ENCODE results near the gene FAM177B. TPM values are rescaled to one million over a fixed set of nuclear protein-coding genes. Genes with fewer than 3 reads are reported as not detected.
A peak's percentile ranks its signal among the peaks of the same experiment; 100 is the strongest.

The FAM177B gene
- polyA plus RNA-seq, 10 donors: 0.12 to 0.62 (median 0.25) TPM; not detected in 2

DNA sequence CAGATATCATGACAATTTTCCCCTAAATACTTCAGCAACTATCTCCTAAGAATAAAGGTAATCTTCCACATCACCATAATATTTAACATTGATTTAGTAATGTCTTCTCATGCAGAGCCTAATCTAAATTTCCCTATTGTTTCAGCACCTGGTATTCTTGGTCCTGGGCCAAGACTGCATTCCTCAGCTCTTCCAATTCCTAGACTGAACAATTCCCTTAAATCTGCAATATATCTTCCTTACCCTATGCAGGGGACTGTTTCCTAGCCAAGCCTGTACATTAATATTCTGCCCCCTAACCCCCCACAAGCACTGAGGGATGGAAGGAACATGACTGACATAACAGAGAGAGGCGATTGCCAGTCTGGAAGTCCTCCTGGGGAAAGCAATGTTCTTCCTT lies 49.1 kb downstream of the FAM177B start:
- DNase-seq: peak; percentile 47 to 88 (median 77)

GRCh38 chr1:222787729-222788128 lies 50.7 kb downstream of the FAM177B start:
- peak; percentile 27 to 73 (median 54) for DNase-seq

GRCh38 chr1:222788402-222789156 lies 51.6 kb downstream of the FAM177B start:
- no peak for DNase-seq

- no peak for DNase-seq
These were observed 53.1 kb downstream of the FAM177B start for GRCh38 chr1:222790115-222790514.

DNA sequence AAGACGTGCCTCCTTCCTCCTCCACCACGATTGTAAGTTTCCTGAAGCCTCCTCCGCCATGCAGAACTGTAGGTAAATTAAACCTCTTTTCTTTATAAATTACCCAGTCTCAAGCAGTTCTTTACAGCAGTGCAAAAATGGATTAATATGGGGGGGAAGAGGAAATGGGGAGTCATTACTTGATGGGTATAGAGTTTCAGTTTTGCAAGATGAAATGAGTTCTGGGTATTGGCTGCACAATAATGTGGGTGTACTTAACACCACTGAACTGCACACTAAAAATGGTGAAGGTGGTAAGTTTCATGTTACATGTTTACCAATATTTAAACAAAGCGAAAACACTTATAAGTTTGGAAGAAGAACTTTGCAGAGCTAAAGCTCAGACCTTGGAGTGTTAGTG lies 53.5 kb downstream of the FAM177B start:
- DNase-seq: no peak

- no peak for DNase-seq
These were observed 54.2 kb downstream of the FAM177B start for GRCh38 chr1:222791006-222791710.

DNA sequence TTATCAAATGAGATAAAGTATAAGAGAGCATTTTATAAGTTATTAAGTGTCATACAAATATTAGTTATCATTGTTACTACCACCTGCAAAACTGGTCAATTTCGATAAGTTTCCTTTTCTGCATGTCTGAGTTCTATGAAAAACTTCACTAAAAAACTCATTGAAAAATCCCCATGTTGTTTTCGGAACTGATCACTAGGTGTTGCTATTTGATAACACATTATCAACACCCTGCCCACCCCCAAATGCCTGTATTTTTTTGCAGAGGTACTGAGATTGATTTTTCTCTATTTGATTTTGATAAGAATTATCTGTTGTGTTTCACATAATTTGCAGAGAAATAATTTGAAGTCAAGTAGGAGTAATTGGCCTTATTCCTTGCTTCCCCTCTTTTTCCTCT lies 55.7 kb downstream of the FAM177B start:
- DNase-seq: peak in 1 of 3 donors; percentile 56

DNA sequence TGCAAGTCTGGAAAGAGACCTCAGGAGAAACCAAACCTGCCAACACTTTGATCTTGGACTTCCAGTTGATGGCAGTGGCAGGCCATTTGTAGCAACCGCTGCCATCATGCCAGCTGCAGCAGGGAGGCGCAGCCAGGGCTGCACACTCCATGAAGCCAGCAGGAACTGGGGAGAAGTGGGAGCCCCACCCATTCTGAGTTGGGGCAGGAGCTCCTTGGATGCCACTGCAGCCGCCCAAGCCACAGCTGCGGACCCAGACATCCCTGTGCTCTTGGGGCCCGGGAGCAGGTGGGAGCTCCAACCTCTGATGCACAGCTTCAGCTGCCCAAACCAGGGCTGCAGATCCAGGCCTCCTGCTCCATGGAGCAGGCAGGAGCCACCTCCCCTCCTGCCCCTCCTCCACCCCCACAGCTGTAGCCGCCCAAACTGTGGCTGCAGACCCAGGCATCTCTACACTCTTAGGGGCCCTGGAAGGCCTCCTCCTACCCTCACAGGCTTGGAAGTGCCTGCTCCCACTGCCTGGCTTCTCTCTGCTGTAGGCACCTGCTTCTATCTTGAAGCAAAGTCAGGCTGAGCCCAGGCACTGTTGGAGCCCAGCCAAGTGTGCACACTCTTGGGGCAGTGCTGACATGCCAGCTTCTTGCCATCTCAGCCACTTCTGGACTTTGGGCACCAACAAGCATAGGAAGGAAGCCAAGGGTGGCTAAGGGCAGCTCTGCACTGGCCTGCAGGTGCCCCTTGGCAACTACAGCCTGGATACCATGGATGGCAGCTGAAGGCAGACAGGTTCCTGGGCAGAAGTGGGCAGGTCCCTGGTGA lies 57.9 kb downstream of the FAM177B start:
- DNase-seq: no peak

DNA sequence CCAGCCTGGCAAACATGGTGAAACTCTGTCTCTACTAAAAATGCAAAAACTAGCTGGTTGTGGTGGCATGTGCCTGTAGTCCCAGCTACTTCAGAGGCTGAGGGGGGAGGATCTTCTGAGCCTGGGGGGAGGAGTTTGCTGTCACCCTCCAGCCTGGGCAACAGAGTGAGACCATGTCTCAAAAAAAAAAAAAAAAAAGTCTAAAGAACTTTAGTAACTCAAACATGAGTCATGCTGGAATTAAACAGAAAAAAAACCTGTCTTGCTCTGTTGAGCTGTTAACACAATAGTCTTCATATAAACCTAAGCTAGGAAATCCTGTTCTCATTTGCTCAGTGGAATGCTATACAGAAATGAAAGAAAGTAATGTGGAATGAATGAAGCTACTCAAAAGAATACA lies 61.1 kb downstream of the FAM177B start:
- no peak for DNase-seq

DNA sequence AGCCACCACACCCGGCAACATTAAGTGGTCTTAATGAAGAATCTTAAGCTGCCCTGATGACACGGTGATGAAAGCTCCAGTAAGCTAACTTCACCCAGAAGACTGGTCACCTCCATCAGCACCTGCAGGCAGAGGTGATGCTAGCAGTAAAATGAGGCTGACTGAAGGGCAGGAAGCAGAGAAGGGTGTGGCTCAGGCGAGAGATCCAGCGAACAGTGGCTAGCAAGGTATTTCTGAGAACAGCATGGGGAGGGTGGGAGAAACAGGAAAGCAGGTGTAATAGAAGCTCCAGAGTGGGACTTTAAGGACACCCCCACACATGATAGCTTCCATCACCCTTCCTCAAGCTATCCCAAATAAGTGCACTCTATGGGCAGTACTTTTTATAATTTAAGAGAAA lies 62.0 kb downstream of the FAM177B start:
- no peak for DNase-seq

Other genes starting within 250 kb of the FAM177B start
- under 1 TPM in 9 of 10 donors, not detected in 1; 0.08 to 0.89 (median 0.20) TPM for gene HHIPL2, start 189.1 kb upstream of the FAM177B start, polyA plus RNA-seq (ENCODE audit: insufficient read length in 10 of 10)
- gene TAF1A, start 147.3 kb upstream of the FAM177B start, polyA plus RNA-seq (ENCODE audit: insufficient read length in 10 of 10): 10 to 100 TPM in 5 of 10 donors, 1 to 10 TPM in 5; 8.4 to 11.6 (median 10.0) TPM
- 10 to 100 TPM; 39.6 to 69.4 (median 51.6) TPM for gene MIA3, start 119.1 kb upstream of the FAM177B start, polyA plus RNA-seq (ENCODE audit: insufficient read length in 10 of 10)
- 10 to 100 TPM; 58.6 to 72.0 (median 64.0) TPM for gene AIDA, start 24.7 kb upstream of the FAM177B start, polyA plus RNA-seq (ENCODE audit: insufficient read length in 10 of 10)
- 10 to 100 TPM; 18.2 to 30.5 (median 24.4) TPM for gene BROX, start 24.6 kb upstream of the FAM177B start, polyA plus RNA-seq (ENCODE audit: insufficient read length in 10 of 10)
- 10 to 100 TPM in 2 of 10 donors, 1 to 10 TPM in 8; 6.4 to 11.8 (median 9.1) TPM for gene DISP1, start 77.8 kb downstream of the FAM177B start, polyA plus RNA-seq (ENCODE audit: insufficient read length in 10 of 10)

All from muscle of back (tissue), 11 donors.